Loucy (cell line): Measurements from ENCODE around the gene CPED1.

Experiments used
- H2AFZ ChIP-seq: fragments of 200-600 bp; sonication (generic); 2 replicates; pipeline ENCODE4 v1.6.0; 2016; ENCODE audit warnings: antibody characterized with exemption, mild to moderate bottlenecking, low read length, moderate library complexity
- H3F3A ChIP-seq: fragments of 200-600 bp; 2 replicates; pipeline ENCODE4 v1.6.0; 2016; ENCODE audit warnings: antibody characterized with exemption, low read depth, mild to moderate bottlenecking
- H3K27me3 ChIP-seq: fragments of 200-600 bp; sonication (generic); 2 replicates; pipeline ENCODE4 v1.6.1; 2014; ENCODE audit warnings: low read length, mild to moderate bottlenecking; ENCODE audit not compliant: insufficient read depth, poor library complexity, severe bottlenecking
- H3K36me3 ChIP-seq: fragments of 200-600 bp; sonication (generic); 2 replicates; pipeline ENCODE4 v1.6.1; 2016; ENCODE audit warnings: low read length; ENCODE audit not compliant: insufficient read depth
- H3K4me1 ChIP-seq: fragments of 200-600 bp; sonication (generic); 2 replicates; pipeline ENCODE4 v1.5.1; 2014; ENCODE audit warnings: low read length, mild to moderate bottlenecking; ENCODE audit not compliant: insufficient read depth, poor library complexity, severe bottlenecking
- H3K4me2 ChIP-seq: fragments of 200-600 bp; sonication (generic); 2 replicates; pipeline ENCODE4 v1.6.0; 2014; ENCODE audit warnings: antibody characterized with exemption, low read length, low read depth, mild to moderate bottlenecking; ENCODE audit not compliant: poor library complexity, severe bottlenecking
- H3K4me3 ChIP-seq: fragments of 200-600 bp; sonication (generic); 2 replicates; pipeline ENCODE4 v1.5.1; 2014; ENCODE audit warnings: low read length, mild to moderate bottlenecking, mixed read lengths; ENCODE audit not compliant: poor library complexity, severe bottlenecking
- H3K79me2 ChIP-seq: fragments of 200-600 bp; sonication (generic); 2 replicates; pipeline ENCODE4 v1.6.1; 2014; ENCODE audit warnings: low read length; ENCODE audit not compliant: insufficient read depth
- H3K9ac ChIP-seq: fragments of 200-600 bp; sonication (generic); 2 replicates; pipeline ENCODE4 v1.6.0; 2014; ENCODE audit warnings: mild to moderate bottlenecking, low read depth, low read length, moderate library complexity; ENCODE audit not compliant: poor library complexity, severe bottlenecking
- H3K9me2 ChIP-seq: fragments of 200-600 bp; sonication (generic); replicated peaks from 2 replicates; pipeline ENCODE4 v1.6.1; 2016; ENCODE audit warnings: low read depth, low read length, mixed read lengths
- H3K9me3 ChIP-seq: fragments of 200-600 bp; sonication (generic); 2 replicates; pipeline ENCODE4 v1.6.1; 2014; ENCODE audit warnings: mild to moderate bottlenecking, antibody characterized with exemption, low read length, low read depth; ENCODE audit not compliant: insufficient read depth
- H4K20me1 ChIP-seq: fragments of 200-600 bp; sonication (generic); 2 replicates; pipeline ENCODE4 v1.6.0; 2014; ENCODE audit warnings: antibody characterized with exemption, low read length, mild to moderate bottlenecking; ENCODE audit not compliant: insufficient read depth, poor library complexity, severe bottlenecking
- EZH2phosphoT487 ChIP-seq: fragments of 200-600 bp; IDR thresholded peaks from 2 replicates; pipeline ENCODE4 v1.6.1; 2018; ENCODE audit warnings: antibody characterized with exemption, mild to moderate bottlenecking, moderate library complexity, borderline replicate concordance
- TF ChIP-seq, protein P1 (sequence below): fragments of 200-600 bp; sonication (generic); conservative IDR thresholded peaks from 2 replicates; pipeline ENCODE4 v1.5.1; 2014; ENCODE audit warnings: mild to moderate bottlenecking, antibody characterized with exemption, low read length

The CPED1 gene

DNA sequence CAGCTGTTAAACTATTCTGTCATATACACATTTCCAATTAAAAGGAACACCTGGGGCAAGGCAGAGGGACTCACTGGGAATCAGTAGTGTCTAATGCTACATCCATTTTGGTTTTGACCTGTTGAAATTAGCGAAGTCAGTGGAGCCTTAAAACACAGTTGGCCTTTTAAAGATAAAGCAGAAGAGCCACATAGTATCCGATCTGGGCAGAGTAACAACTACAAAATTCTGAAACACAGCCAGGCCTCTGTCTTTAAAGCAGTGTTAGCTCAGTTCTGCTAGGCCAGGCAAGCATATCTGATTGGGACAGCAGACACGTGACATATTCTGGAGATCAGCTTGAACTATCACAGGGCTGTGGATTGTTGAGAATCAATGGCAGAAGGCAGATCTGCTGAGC is 222.7 kb downstream of the CPED1 start:
- Histone ChIP-seq H3K4me3 (no peak overlapping the region), H3K79me2 (no peaks in the 10 kb centered on the region), H3F3A (no peaks in the 10 kb centered on the region), H3K36me3 (no peaks in the 10 kb centered on the region), H2AFZ (no peak overlapping the region), H3K4me2 (no peak overlapping the region), H4K20me1 (no peaks in the 10 kb centered on the region), H3K4me1 (no peaks in the 10 kb centered on the region), H3K9ac (no peak overlapping the region), H3K9me2 (no peaks in the 10 kb centered on the region), H3K9me3 (no peaks in the 10 kb centered on the region), H3K27me3 (no peaks in the 10 kb centered on the region)
- TF ChIP-seq EZH2phosphoT487: no peak
- TF ChIP-seq, protein P1, sequence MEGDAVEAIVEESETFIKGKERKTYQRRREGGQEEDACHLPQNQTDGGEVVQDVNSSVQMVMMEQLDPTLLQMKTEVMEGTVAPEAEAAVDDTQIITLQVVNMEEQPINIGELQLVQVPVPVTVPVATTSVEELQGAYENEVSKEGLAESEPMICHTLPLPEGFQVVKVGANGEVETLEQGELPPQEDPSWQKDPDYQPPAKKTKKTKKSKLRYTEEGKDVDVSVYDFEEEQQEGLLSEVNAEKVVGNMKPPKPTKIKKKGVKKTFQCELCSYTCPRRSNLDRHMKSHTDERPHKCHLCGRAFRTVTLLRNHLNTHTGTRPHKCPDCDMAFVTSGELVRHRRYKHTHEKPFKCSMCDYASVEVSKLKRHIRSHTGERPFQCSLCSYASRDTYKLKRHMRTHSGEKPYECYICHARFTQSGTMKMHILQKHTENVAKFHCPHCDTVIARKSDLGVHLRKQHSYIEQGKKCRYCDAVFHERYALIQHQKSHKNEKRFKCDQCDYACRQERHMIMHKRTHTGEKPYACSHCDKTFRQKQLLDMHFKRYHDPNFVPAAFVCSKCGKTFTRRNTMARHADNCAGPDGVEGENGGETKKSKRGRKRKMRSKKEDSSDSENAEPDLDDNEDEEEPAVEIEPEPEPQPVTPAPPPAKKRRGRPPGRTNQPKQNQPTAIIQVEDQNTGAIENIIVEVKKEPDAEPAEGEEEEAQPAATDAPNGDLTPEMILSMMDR: no peak

DNA sequence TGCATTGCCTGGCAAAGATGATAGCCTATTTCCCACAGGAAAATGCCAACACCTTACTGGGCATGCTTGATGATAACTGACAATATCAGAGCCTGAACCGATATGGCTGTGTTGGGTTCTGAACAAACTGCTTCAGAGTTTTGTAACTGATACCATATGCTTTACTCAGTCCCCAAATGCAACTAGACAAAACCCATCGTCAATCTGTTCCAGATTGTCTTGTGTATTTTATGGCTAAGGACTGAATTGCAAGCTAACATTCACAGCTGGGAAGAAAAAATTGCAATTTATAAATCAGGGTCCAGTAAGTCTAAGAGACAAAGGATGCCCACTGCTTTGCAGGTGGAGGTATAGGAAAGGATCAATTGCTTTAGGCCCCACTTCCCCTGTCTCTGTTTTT is 223.5 kb downstream of the CPED1 start:
- no peaks in the 10 kb centered on the region for H3F3A ChIP-seq
- TF ChIP-seq, protein P1: no peak
- TF ChIP-seq EZH2phosphoT487: no peak
- no peak overlapping the region for H3K4me2 ChIP-seq
- no peaks in the 10 kb centered on the region for H3K79me2 ChIP-seq
- H3K4me3 ChIP-seq: no peak overlapping the region
- no peaks in the 10 kb centered on the region for H3K4me1 ChIP-seq
- no peaks in the 10 kb centered on the region for H3K9me3 ChIP-seq
- H3K27me3 ChIP-seq: no peaks in the 10 kb centered on the region
- no peak overlapping the region for H2AFZ ChIP-seq
- H3K9ac ChIP-seq: no peak overlapping the region
- no peaks in the 10 kb centered on the region for H3K9me2 ChIP-seq
- no peaks in the 10 kb centered on the region for H4K20me1 ChIP-seq
- no peaks in the 10 kb centered on the region for H3K36me3 ChIP-seq

DNA sequence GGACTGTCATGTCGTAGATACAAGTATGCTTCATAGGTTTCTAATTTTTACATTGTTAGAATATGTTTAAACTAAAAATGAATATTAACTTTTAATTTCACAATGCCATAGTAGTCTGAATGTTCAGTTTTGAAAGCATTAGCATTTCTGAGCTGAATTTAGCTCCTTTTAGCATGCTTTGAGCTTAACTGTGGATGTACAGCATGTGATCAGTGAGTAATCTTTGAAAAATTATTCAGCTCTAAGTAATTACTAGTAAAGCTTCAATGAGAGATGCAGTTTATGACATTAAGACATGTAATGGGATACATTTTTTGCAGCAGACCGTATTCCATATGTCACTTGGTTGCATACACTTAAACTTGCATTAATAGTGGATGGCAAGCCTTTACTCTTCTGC is 226.1 kb downstream of the CPED1 start:
- Histone ChIP-seq H3K27me3 (no peaks in the 10 kb centered on the region), H3K9me2 (no peaks in the 10 kb centered on the region), H3K9ac (no peak overlapping the region), H3K4me1 (no peaks in the 10 kb centered on the region), H4K20me1 (no peaks in the 10 kb centered on the region), H3K4me2 (no peak overlapping the region), H2AFZ (no peak overlapping the region), H3K9me3 (no peaks in the 10 kb centered on the region), H3F3A (no peaks in the 10 kb centered on the region), H3K79me2 (no peaks in the 10 kb centered on the region), H3K36me3 (no peaks in the 10 kb centered on the region), H3K4me3 (no peak overlapping the region)
- TF ChIP-seq, protein P1: no peak
- TF ChIP-seq EZH2phosphoT487: no peak
